Activated T-helper 1 cell treated with anti-CD3 and anti-CD28 coated beads, Interleukin-2, amount 50 U/mL, for 16 hours (primary cell): Measurements from ENCODE around the gene MOAP1.
"Not testable (repeated sequence)": the region's sequence is repeated elsewhere in the genome, so short reads cannot be mapped to it uniquely, and the experiment has no call there.

Experiments
- DNase-seq, 2 donors: peaks; one replicate each; pipeline ENCODE4 v3.0.0-alpha.2; 2020; ENCODE audit warnings: low read depth in 1 of 2, low spot score in 1 of 2

The MOAP1 gene

GRCh38 chr14:93185349-93185720 lies 638 bp upstream of the MOAP1 start:
- DNase-seq = no peak

- DNase-seq = no peak
Observed at GRCh38 chr14:93183596-93184317, 940 bp downstream of the MOAP1 start.

- DNase-seq = no peak
Observed at GRCh38 chr14:93175492-93175891, 9.2 kb downstream of the MOAP1 start.

- not testable (repeated sequence) for DNase-seq
Observed at GRCh38 chr14:93174731-93175130, 10.0 kb downstream of the MOAP1 start.

- no peak for DNase-seq
Observed at GRCh38 chr14:93173943-93174395, 10.7 kb downstream of the MOAP1 start.

- no peak for DNase-seq
Observed at GRCh38 chr14:93171376-93171775, 13.3 kb downstream of the MOAP1 start.

GRCh38 chr14:93170141-93170540 lies 14.6 kb downstream of the MOAP1 start:
- not testable (repeated sequence) for DNase-seq

GRCh38 chr14:93169619-93170018 lies 15.1 kb downstream of the MOAP1 start:
- DNase-seq = not testable (repeated sequence)

- DNase-seq = not testable (repeated sequence)
Observed at GRCh38 chr14:93168610-93169009, 16.1 kb downstream of the MOAP1 start.

- not testable (repeated sequence) for DNase-seq
Observed at GRCh38 chr14:93165271-93166265, 19.1 kb downstream of the MOAP1 start.

- DNase-seq = no peak
Observed at GRCh38 chr14:93163564-93163963, 21.1 kb downstream of the MOAP1 start.

- no peak for DNase-seq
Observed at GRCh38 chr14:93161411-93161940, 23.2 kb downstream of the MOAP1 start.

GRCh38 chr14:93160353-93160801 lies 24.3 kb downstream of the MOAP1 start:
- no peak for DNase-seq

GRCh38 chr14:93159625-93160352 lies 24.9 kb downstream of the MOAP1 start:
- not testable (repeated sequence) for DNase-seq

GRCh38 chr14:93158349-93158748 lies 26.3 kb downstream of the MOAP1 start:
- not testable (repeated sequence) for DNase-seq

GRCh38 chr14:93156693-93157369 lies 27.9 kb downstream of the MOAP1 start:
- no peak for DNase-seq

- no peak for DNase-seq
Observed at GRCh38 chr14:93155667-93156066, 29.0 kb downstream of the MOAP1 start.

GRCh38 chr14:93153121-93153520 lies 31.6 kb downstream of the MOAP1 start:
- no peak for DNase-seq

- DNase-seq = no peak
Observed at GRCh38 chr14:93150227-93151208, 34.2 kb downstream of the MOAP1 start.
